K562 (cell line): ENCODE results near the gene CCDC167. TPM values are rescaled to one million over a fixed set of nuclear protein-coding genes. Genes with fewer than 3 reads are reported as not detected.
A peak's percentile ranks its signal among the peaks of the same experiment; 100 is the strongest.

Experiments
- ATAC-seq: fragments of 200-7000 bp; cut with Tn5 transposase; 3 replicates; pipeline ENCODE4 v1.9.1; 2020; ENCODE audit warnings: moderate library complexity
- BruUV-seq: library from RNA; stranded (reverse); fragments of 400-500 nt; replicated peaks from 2 replicates; lab custom pipeline; 2021; lab: Mats Ljungman, UMichigan
- CTCF ChIA-PET: fragments of 300-600 bp; formaldehyde crosslinking; extraction: SDS; loops from one replicate; lab custom pipeline; 2021; ENCODE audit warnings: low intra/inter-chr PET ratio; lab: Yijun Ruan, JAX
- POLR2A ChIA-PET: fragments of 300-600, 350-650 bp; sonication (Branson Sonifier 250); formaldehyde crosslinking; extraction: SDS; loops from one replicate; lab custom pipeline; 2021; ENCODE audit warnings: antibody characterized with exemption, inconsistent platforms; lab: Yijun Ruan, JAX
- DNase-seq, 4 experiments: peaks; one replicate each; pipeline versions ENCODE4 v3.0.0 to v3.0.0-alpha.2; 2011 to 2018; ENCODE audit warnings: low spot score in 3 of 4, mixed read lengths in 3 of 4; ENCODE audit errors: extremely low read depth in 1 of 4
- FAIRE-seq: peaks from 2 replicates; lab custom pipeline; 2011; peaks lifted over from hg19 to GRCh38; lab: Jason Lieb, UNC
- H2AFZ ChIP-seq: 2 replicates; pipeline ENCODE4 v1.6.0; 2011; ENCODE audit warnings: low read depth, low read length, control low read depth, inconsistent platforms
- H3K27ac ChIP-seq: fragments of 200-600 bp; 3 replicates; pipeline ENCODE4 v1.8.0; 2011; ENCODE audit warnings: low read depth, mild to moderate bottlenecking, control low read depth, inconsistent platforms, low read length, moderate library complexity, mixed read lengths; ENCODE audit errors: extremely low read depth
- H3K27me3 ChIP-seq, 2 experiments: fragments of 300-600 bp in 1 of 2; 2 replicates in 1 of 2; 3 replicates in 1 of 2; pipeline versions ENCODE4 v1.6.0 to v1.8.0; 2011; ENCODE audit warnings: inconsistent platforms in 2 of 2, low read length in 2 of 2, mild to moderate bottlenecking in 1 of 2, mixed read lengths in 1 of 2, moderate library complexity in 1 of 2; ENCODE audit not compliant: control insufficient read depth in 2 of 2, insufficient read depth in 2 of 2
- H3K36me3 ChIP-seq: fragments of 300-600 bp; 3 replicates; pipeline ENCODE4 v1.8.0; 2011; ENCODE audit warnings: mild to moderate bottlenecking, low read length, inconsistent platforms; ENCODE audit not compliant: control insufficient read depth, insufficient read depth
- H3K4me1 ChIP-seq, 2 experiments: fragments of 200-600 bp in 1 of 2; replicated peaks in 1 of 2; 2 replicates in 1 of 2; 3 replicates in 1 of 2; pipeline versions ENCODE4 v1.5.1 to v1.8.0; 2011; ENCODE audit warnings: inconsistent platforms in 2 of 2, low read length in 2 of 2, mild to moderate bottlenecking in 1 of 2, mixed read lengths in 1 of 2, moderate library complexity in 1 of 2; ENCODE audit not compliant: control insufficient read depth in 2 of 2, insufficient read depth in 2 of 2
- H3K4me2 ChIP-seq: 2 replicates; pipeline ENCODE4 v1.6.1; 2011; ENCODE audit warnings: low read length, control low read depth, inconsistent platforms, mixed read lengths; ENCODE audit not compliant: insufficient read depth
- H3K4me3 ChIP-seq: fragments of 200-600 bp; sonication (generic), shearing (Covaris generic); 2 replicates; pipeline ENCODE4 v1.5.1; 2016; ENCODE audit warnings: control low read depth, inconsistent platforms
- H3K79me2 ChIP-seq: fragments of 200-600 bp; 3 replicates; pipeline ENCODE4 v1.8.0; 2011; ENCODE audit warnings: low read length, inconsistent platforms; ENCODE audit not compliant: control insufficient read depth, insufficient read depth
- H3K9ac ChIP-seq, 2 experiments: 2 replicates each; pipeline versions ENCODE4 v1.6.0 to v1.6.1; 2011; ENCODE audit warnings: low read depth in 2 of 2, low read length in 2 of 2, control low read depth in 1 of 2, inconsistent platforms in 1 of 2, mild to moderate bottlenecking in 1 of 2, mixed read lengths in 1 of 2; ENCODE audit not compliant: insufficient read depth in 1 of 2
- H3K9me1 ChIP-seq: one replicate; pipeline ENCODE4 v1.6.0; 2011; ENCODE audit warnings: inconsistent platforms, mild to moderate bottlenecking, low read length, moderate library complexity; ENCODE audit not compliant: control insufficient read depth, insufficient read depth
- H3K9me3 ChIP-seq: replicated peaks from 2 replicates; pipeline ENCODE4 v1.5.1; 2011; ENCODE audit warnings: low read depth, low read length, inconsistent platforms; ENCODE audit not compliant: control insufficient read depth, insufficient read depth
- H4K20me1 ChIP-seq: replicated peaks from 2 replicates; pipeline ENCODE4 v1.6.1; 2011; ENCODE audit warnings: low read length, inconsistent platforms, mixed read lengths; ENCODE audit not compliant: control insufficient read depth, insufficient read depth
- BMI1 ChIP-seq: fragments of 150-350 bp; IDR thresholded peaks from 2 replicates; pipeline ENCODE4 v1.6.1; 2014; ENCODE audit warnings: low read length
- C11orf30 ChIP-seq: fragments of 450-650 bp; IDR thresholded peaks from 2 replicates; pipeline ENCODE4 v1.6.1; 2016; ENCODE audit warnings: low read depth, mild to moderate bottlenecking
- HBP1 ChIP-seq: fragments of 450-650 bp; formaldehyde crosslinking; IDR thresholded peaks from 2 replicates; pipeline ENCODE4 v1.4.0; 2022; ENCODE audit warnings: missing genetic modification characterization
- MAFK ChIP-seq: IDR thresholded peaks from 2 replicates; pipeline ENCODE4 v1.6.1; 2011; ENCODE audit warnings: low read length, improper control_type of control experiment
- MCM3 ChIP-seq: fragments of 450-650 bp; IDR thresholded peaks from 2 replicates; pipeline ENCODE4 v1.6.1; 2016
- NFE2 ChIP-seq: IDR thresholded peaks from 2 replicates; pipeline ENCODE4 v1.6.1; 2014; ENCODE audit warnings: antibody characterized with exemption, low read depth
- PHB ChIP-seq: fragments of 250-450 bp; sonication (Bioruptor Pico); IDR thresholded peaks from 2 replicates; pipeline ENCODE4 v1.5.0; 2021
- POU5F1 ChIP-seq: fragments of 150-350 bp; IDR thresholded peaks from 2 replicates; pipeline ENCODE4 v1.6.1; 2014; ENCODE audit warnings: borderline replicate concordance, low read length, low read depth, mild to moderate bottlenecking; ENCODE audit not compliant: partially characterized antibody
- SAP30 ChIP-seq: fragments of 200-600 bp; sonication (generic); IDR thresholded peaks from 2 replicates; pipeline ENCODE4 v1.6.1; 2012; ENCODE audit warnings: borderline replicate concordance, low read depth, mild to moderate bottlenecking, moderate library complexity, low read length, control low read depth, inconsistent platforms; ENCODE audit not compliant: insufficient read depth, poor library complexity, severe bottlenecking
- TRIM24 ChIP-seq, 2 experiments: fragments of 450-650 bp; IDR thresholded peaks; 2 replicates each; pipeline ENCODE4 v1.6.1; 2016
- ZBTB1 ChIP-seq: sonication (generic); formaldehyde crosslinking; IDR thresholded peaks from 2 replicates; pipeline ENCODE4 v1.8.1; 2023; ENCODE audit warnings: missing genetic modification reagents, low read depth, mild to moderate bottlenecking, borderline replicate concordance
- ZC3H8 ChIP-seq: fragments of 450-650 bp; IDR thresholded peaks from 2 replicates; pipeline ENCODE4 v1.6.1; 2017
- ZHX1 ChIP-seq: fragments of 150-350 bp; conservative IDR thresholded peaks from 2 replicates; pipeline ENCODE4 v1.6.1; 2014; ENCODE audit warnings: low read length
- ZKSCAN3 ChIP-seq: fragments of 250-450 bp; sonication (Bioruptor Pico); IDR thresholded peaks from 2 replicates; pipeline ENCODE4 v1.4.0; 2020
- ZNF140 ChIP-seq: fragments of 250-450 bp; sonication (Bioruptor Pico); IDR thresholded peaks from 2 replicates; pipeline ENCODE4 v1.8.0; 2021; ENCODE audit warnings: moderate library complexity, mild to moderate bottlenecking, inconsistent platforms
- ZNF239 ChIP-seq: fragments of 250-450 bp; sonication (Bioruptor Pico); IDR thresholded peaks from 2 replicates; pipeline ENCODE4 v1.4.0; 2020; ENCODE audit warnings: mild to moderate bottlenecking
- ZNF24 ChIP-seq: fragments of 450-650 bp; IDR thresholded peaks from 2 replicates; pipeline ENCODE4 v1.6.1; 2016
- ZNF274 ChIP-seq: IDR thresholded peaks from 2 replicates; pipeline ENCODE4 v1.6.1; 2011; ENCODE audit warnings: low read depth, mild to moderate bottlenecking, low read length, moderate library complexity, borderline replicate concordance
- ZNF444 ChIP-seq: fragments of 250-450 bp; sonication (Bioruptor Pico); IDR thresholded peaks from 2 replicates; pipeline ENCODE4 v1.4.0; 2020; ENCODE audit warnings: mild to moderate bottlenecking, moderate library complexity
- ZNF696 ChIP-seq: fragments of 250-450 bp; sonication (Bioruptor Pico); conservative IDR thresholded peaks from 2 replicates; pipeline ENCODE4 v1.4.0; 2020; ENCODE audit warnings: mild to moderate bottlenecking, moderate library complexity
- WGBS: fragments of 100-300 bp; shearing (Covaris generic); methylation state at CpG from one replicate; pipeline ENCODE4 v1.1.6; 2016; ENCODE audit warnings: low coverage, mixed read lengths; ENCODE audit not compliant: insufficient coverage; ENCODE audit errors: missing lambda C conversion rate; 5-methylcytosine and 5-hydroxymethylcytosine counted together
- in situ Hi-C: fragments of 300-500 bp; cut with MboI; formaldehyde crosslinking; loops from 4 replicates; pipeline ENCODE4 v1.15.0; 2018; ENCODE audit warnings: inconsistent platforms, mixed read lengths
- intact Hi-C: fragments of 100-400 bp; cut with micrococcal nuclease; formaldehyde crosslinking; loops from 2 replicates; pipeline ENCODE4 v1.14.2; 2022
- polyA plus RNA-seq, 8 experiments: library from polyadenylated mRNA; depleted of rRNA in 4 of 8; stranded (reverse) in 5 of 8; unstranded in 3 of 8; fragments of >200 nt; fragmentation: Nextera tagmentation in 2 of 8; fragmentation: Illumina TruSeq in 1 of 8; extraction: Ambion mirVana in 2 of 8; extraction: Trizol in 1 of 8; gene quantifications; 2 replicates each; pipeline versions ENCODE4 v1.2.1 to v1.2.3, GENCODE V29; 2011 to 2014; ENCODE audit warnings: inconsistent platforms in 1 of 8, missing spikeins in 1 of 8
- total RNA-seq, 7 experiments: library from RNA; depleted of rRNA in 6 of 7; stranded (reverse); fragments of >200 nt in 6 of 7; fragmentation: Illumina TruSeq in 2 of 7; extraction: Trizol in 2 of 7; gene quantifications; 2 replicates each; pipeline versions ENCODE4 v1.2.1 to v1.2.3, GENCODE V29; 2011 to 2021; ENCODE audit warnings: low replicate concordance in 1 of 7

CCDC167 gene
- total and polyA plus RNA-seq, 9 of the 15 experiments (the other 6 are each of a cell fraction or from before 2014, with no cell fraction given), result 26.0 to 114 (median 45.2) TPM

- Histone ChIP-seq H3K4me1 (peaks cover 9 to 20% of the 10 kb centered on the region in 2 experiments; a peak in 4 of 5 replicates), H3K9me3 (no peaks in the 10 kb centered on the region), H2AFZ (no peak overlapping the region), H3K27ac (no peak overlapping the region), H4K20me1 (peaks cover 12% of the 10 kb centered on the region; the same call in 1 of the 2 replicates), H3K27me3 (no peaks in the 10 kb centered on the region), H3K4me2 (no peak overlapping the region), H3K9ac (no peak overlapping the region), H3K36me3 (no peaks in the 10 kb centered on the region; the same call in 2 of the 3 replicates), H3K9me1 (no peaks in the 10 kb centered on the region), H3K4me3 (no peak overlapping the region), H3K79me2 (no peaks in the 10 kb centered on the region)
- ChIA-PET POLR2A (interaction anchor here (1.0 to 2.4 kb wide), 7 partner anchors 9 to 75 kb away, joined by 3 to 7 read pairs (median 3); no protein-coding TSS in a partner anchor), CTCF (interaction anchor here (0.7 kb wide), 1 partner anchor 14 kb away, joined by 3 read pairs; no protein-coding TSS in a partner anchor)
- ATAC-seq (no peak), FAIRE-seq (peak; percentile 67), DNase-seq (no peak)
- 15% methylated on average over 9 of the region's 9 CpGs for WGBS
- TF ChIP-seq BMI1 (no peak), C11orf30 (no peak), TRIM24 (IDR thresholded peaks at IDR 0.05) (no peak), PHB (CRISPR knock-in tag) (no peak), ZNF140 (CRISPR knock-in tag) (no peak), HBP1 (CRISPR knock-in tag) (no peak), ZNF696 (CRISPR knock-in tag) (no peak), ZNF444 (no peak), ZHX1 (no peak), ZNF274 (no peak), ZKSCAN3 (CRISPR knock-in tag) (no peak), MAFK (no peak), ZNF239 (no peak), POU5F1 (no peak), ZBTB1 (CRISPR knock-in tag) (no peak), MCM3 (no peak), ZNF24 (no peak), SAP30 (no peak), NFE2 (no peak), ZC3H8 (no peak)
- in situ Hi-C loops (no loop called here), intact Hi-C loops (no loop called here)
- BruUV-seq, result no TSS peak
These were observed 7.3 kb downstream of the CCDC167 start for GRCh38 chr6:37492236-37492972.
